Activated T-cell treated with anti-CD3 and anti-CD28 coated beads, Interleukin-2, amount 50 U/mL, for 24 hours (primary cell): Measurements from ENCODE around the gene IL15.
"Not testable (repeated sequence)": the region's sequence is repeated elsewhere in the genome, so short reads cannot be mapped to it uniquely, and the experiment has no call there.

Source experiments
- DNase-seq: peaks from one replicate; pipeline ENCODE4 v3.0.0-alpha.2; 2020
- H3K27ac Mint-ChIP-seq: 2 replicates; pipeline ENCODE4 v1.8.0; 2020; ENCODE audit warnings: mild to moderate bottlenecking, mixed read lengths
- H3K27me3 Mint-ChIP-seq: 2 replicates; pipeline ENCODE4 v1.8.0; 2020; ENCODE audit warnings: mixed read lengths
- H3K36me3 Mint-ChIP-seq: 2 replicates; pipeline ENCODE4 v1.8.0; 2020; ENCODE audit warnings: low read depth, mixed read lengths
- H3K4me1 Mint-ChIP-seq: 2 replicates; pipeline ENCODE4 v1.8.0; 2020; ENCODE audit warnings: low read depth, mixed read lengths
- H3K4me3 Mint-ChIP-seq: 2 replicates; pipeline ENCODE4 v1.8.0; 2020; ENCODE audit warnings: mild to moderate bottlenecking, moderate library complexity, mixed read lengths
- H3K9me3 Mint-ChIP-seq: 2 replicates; pipeline ENCODE4 v1.8.0; 2020; ENCODE audit warnings: mixed read lengths

Gene IL15

GRCh38 chr4:141660880-141661279 lies 24.5 kb downstream of the IL15 start:
- Mint-ChIP-seq H3K4me3 (no peak overlapping the region), H3K4me1 (peaks cover 4% of the 10 kb centered on the region), H3K9me3 (no peaks in the 10 kb centered on the region), H3K27me3 (no peaks in the 10 kb centered on the region), H3K27ac (no peak overlapping the region), H3K36me3 (no peaks in the 10 kb centered on the region)
- no peak for DNase-seq

GRCh38 chr4:141668200-141668910 lies 32.0 kb downstream of the IL15 start:
- Mint-ChIP-seq H3K27me3 (no peaks in the 10 kb centered on the region), H3K27ac (no peak overlapping the region), H3K9me3 (no peaks in the 10 kb centered on the region), H3K4me1 (no peaks in the 10 kb centered on the region), H3K36me3 (no peaks in the 10 kb centered on the region), H3K4me3 (no peak overlapping the region)
- DNase-seq, result no peak

GRCh38 chr4:141669501-141669900 lies 33.1 kb downstream of the IL15 start:
- Mint-ChIP-seq H3K4me1 (no peaks in the 10 kb centered on the region), H3K27me3 (no peaks in the 10 kb centered on the region), H3K9me3 (no peaks in the 10 kb centered on the region), H3K4me3 (no peak overlapping the region), H3K36me3 (no peaks in the 10 kb centered on the region), H3K27ac (no peak overlapping the region)
- DNase-seq, result no peak

- Mint-ChIP-seq H3K27ac (no peak overlapping the region), H3K36me3 (no peaks in the 10 kb centered on the region), H3K27me3 (no peaks in the 10 kb centered on the region), H3K9me3 (no peaks in the 10 kb centered on the region), H3K4me1 (no peaks in the 10 kb centered on the region), H3K4me3 (no peak overlapping the region)
- DNase-seq, result no peak
Measured at GRCh38 chr4:141675384-141675783, 39.0 kb downstream of the IL15 start.

- no peak for DNase-seq
- H3K4me1 Mint-ChIP-seq, result no peaks in the 10 kb centered on the region
- H3K36me3 Mint-ChIP-seq, result no peaks in the 10 kb centered on the region
- H3K27ac Mint-ChIP-seq, result no peak overlapping the region
- no peak overlapping the region for H3K4me3 Mint-ChIP-seq
- no peaks in the 10 kb centered on the region for H3K27me3 Mint-ChIP-seq
- no peaks in the 10 kb centered on the region for H3K9me3 Mint-ChIP-seq
Measured at GRCh38 chr4:141676087-141676670, 39.8 kb downstream of the IL15 start.

GRCh38 chr4:141680060-141680459 lies 43.7 kb downstream of the IL15 start:
- no peaks in the 10 kb centered on the region for H3K36me3 Mint-ChIP-seq
- no peak overlapping the region for H3K4me3 Mint-ChIP-seq
- H3K27ac Mint-ChIP-seq, result no peak overlapping the region
- H3K9me3 Mint-ChIP-seq, result no peaks in the 10 kb centered on the region
- no peaks in the 10 kb centered on the region for H3K27me3 Mint-ChIP-seq
- no peak for DNase-seq
- no peaks in the 10 kb centered on the region for H3K4me1 Mint-ChIP-seq

- no peak for DNase-seq
- Mint-ChIP-seq H3K36me3 (no peaks in the 10 kb centered on the region), H3K4me3 (no peak overlapping the region), H3K27me3 (no peaks in the 10 kb centered on the region), H3K9me3 (no peaks in the 10 kb centered on the region), H3K27ac (no peak overlapping the region), H3K4me1 (no peaks in the 10 kb centered on the region)
Measured at GRCh38 chr4:141684785-141685184, 48.4 kb downstream of the IL15 start.

GRCh38 chr4:141686146-141686775 lies 49.9 kb downstream of the IL15 start:
- H3K36me3 Mint-ChIP-seq, result no peaks in the 10 kb centered on the region
- H3K27me3 Mint-ChIP-seq, result no peaks in the 10 kb centered on the region
- no peaks in the 10 kb centered on the region for H3K4me1 Mint-ChIP-seq
- no peak overlapping the region for H3K4me3 Mint-ChIP-seq
- no peaks in the 10 kb centered on the region for H3K9me3 Mint-ChIP-seq
- no peak for DNase-seq
- no peak overlapping the region for H3K27ac Mint-ChIP-seq

- H3K36me3 Mint-ChIP-seq, result no peaks in the 10 kb centered on the region
- no peak for DNase-seq
- no peaks in the 10 kb centered on the region for H3K4me1 Mint-ChIP-seq
- no peak overlapping the region for H3K27ac Mint-ChIP-seq
- no peak overlapping the region for H3K4me3 Mint-ChIP-seq
- H3K27me3 Mint-ChIP-seq, result no peaks in the 10 kb centered on the region
- H3K9me3 Mint-ChIP-seq, result no peaks in the 10 kb centered on the region
Measured at GRCh38 chr4:141686879-141687278, 50.5 kb downstream of the IL15 start.

GRCh38 chr4:141689726-141690296 lies 53.4 kb downstream of the IL15 start:
- DNase-seq, H3K27me3 Mint-ChIP-seq, H3K36me3 Mint-ChIP-seq, H3K9me3 Mint-ChIP-seq, H3K4me3 Mint-ChIP-seq, H3K27ac Mint-ChIP-seq, H3K4me1 Mint-ChIP-seq: not testable (repeated sequence)

- not testable (repeated sequence) for H3K4me1 Mint-ChIP-seq, H3K27me3 Mint-ChIP-seq, H3K36me3 Mint-ChIP-seq, DNase-seq, H3K9me3 Mint-ChIP-seq, H3K27ac Mint-ChIP-seq, H3K4me3 Mint-ChIP-seq
Measured at GRCh38 chr4:141691247-141691646, 54.9 kb downstream of the IL15 start.

GRCh38 chr4:141692081-141692480 lies 55.7 kb downstream of the IL15 start:
- H3K4me1 Mint-ChIP-seq, result no peaks in the 10 kb centered on the region
- no peaks in the 10 kb centered on the region for H3K36me3 Mint-ChIP-seq
- H3K27me3 Mint-ChIP-seq, result no peaks in the 10 kb centered on the region
- no peak overlapping the region for H3K4me3 Mint-ChIP-seq
- H3K9me3 Mint-ChIP-seq, result no peaks in the 10 kb centered on the region
- no peak for DNase-seq
- no peak overlapping the region for H3K27ac Mint-ChIP-seq

GRCh38 chr4:141697116-141697515 lies 60.7 kb downstream of the IL15 start:
- Mint-ChIP-seq H3K27ac (no peak overlapping the region), H3K4me1 (no peaks in the 10 kb centered on the region), H3K4me3 (no peak overlapping the region), H3K36me3 (no peaks in the 10 kb centered on the region), H3K9me3 (no peaks in the 10 kb centered on the region), H3K27me3 (peaks cover under 1% of the 10 kb centered on the region)
- no peak for DNase-seq

GRCh38 chr4:141702472-141703182 lies 66.2 kb downstream of the IL15 start:
- Mint-ChIP-seq H3K27me3 (peaks cover 2% of the 10 kb centered on the region), H3K27ac (no peak overlapping the region), H3K36me3 (no peaks in the 10 kb centered on the region), H3K9me3 (peaks cover 12% of the 10 kb centered on the region), H3K4me1 (peaks cover 9% of the 10 kb centered on the region), H3K4me3 (no peak overlapping the region)
- no peak for DNase-seq
